ENCODE measurements around the gene CCNK.

Gene CCNK

GRCh38 chr14:99509871-99510555 is 28.8 kb downstream of the CCNK start:
- peaks cover 49% of the 10 kb centered on the region for H3K36me3 ChIP-seq (ENCODE audit: insufficient read depth, low read length)
- no peak overlapping the region for H3K27ac ChIP-seq (ENCODE audit: low read depth, low read length, poor library complexity, severe bottlenecking)

GRCh38 chr14:99510556-99511139 is 29.4 kb downstream of the CCNK start:
- no peak overlapping the region for H3K4me2 ChIP-seq (ENCODE audit: low read length)
- H3K36me3 ChIP-seq (ENCODE audit: insufficient read depth, low read length), result peaks cover 43% of the 10 kb centered on the region
- H3K4me1 ChIP-seq (ENCODE audit: insufficient read depth, low read length, severe bottlenecking), result no peaks in the 10 kb centered on the region
- no peaks in the 10 kb centered on the region for H3K9me2 ChIP-seq (ENCODE audit: low read depth, low read length)
- no peak overlapping the region for H3K4me3 ChIP-seq (ENCODE audit: low read depth, low read length, poor library complexity, severe bottlenecking)
- H3K27me3 ChIP-seq (ENCODE audit: insufficient read depth, low read length), result no peaks in the 10 kb centered on the region
- H3K27ac ChIP-seq (ENCODE audit: low read depth, low read length, poor library complexity, severe bottlenecking), result no peak overlapping the region
- H2AFZ ChIP-seq (ENCODE audit: low read length), result no peak overlapping the region
- no peaks in the 10 kb centered on the region for H3K79me2 ChIP-seq (ENCODE audit: insufficient read depth, low read length)
- no peak overlapping the region for H3K9ac ChIP-seq (ENCODE audit: low read length)
- TF ChIP-seq EZH2 (IDR thresholded peaks at IDR 0.05; ENCODE audit: borderline replicate concordance, low read length) (no peak), CTCF (IDR thresholded peaks at IDR 0.05; ENCODE audit: low read length) (no peak)
- no peaks in the 10 kb centered on the region for H4K20me1 ChIP-seq (ENCODE audit: insufficient read depth, low read length)
- H3K9me3 ChIP-seq (ENCODE audit: low read length), result no peaks in the 10 kb centered on the region
- no peaks in the 10 kb centered on the region for H3F3A ChIP-seq (ENCODE audit: insufficient read depth, low read length)

More at GRCh38 chr14:99509871-99510555, 28.8 kb downstream of the CCNK start:
- Histone ChIP-seq H4K20me1 (ENCODE audit: insufficient read depth, low read length) (no peaks in the 10 kb centered on the region), H3K27me3 (ENCODE audit: insufficient read depth, low read length) (no peaks in the 10 kb centered on the region), H2AFZ (ENCODE audit: low read length) (no peak overlapping the region), H3K4me2 (ENCODE audit: low read length) (no peak overlapping the region), H3F3A (ENCODE audit: insufficient read depth, low read length) (no peaks in the 10 kb centered on the region), H3K4me3 (ENCODE audit: low read depth, low read length, poor library complexity, severe bottlenecking) (no peak overlapping the region), H3K79me2 (ENCODE audit: insufficient read depth, low read length) (no peaks in the 10 kb centered on the region), H3K9ac (ENCODE audit: low read length) (no peak overlapping the region), H3K9me2 (ENCODE audit: low read depth, low read length) (no peaks in the 10 kb centered on the region), H3K9me3 (ENCODE audit: low read length) (no peaks in the 10 kb centered on the region), H3K4me1 (ENCODE audit: insufficient read depth, low read length, severe bottlenecking) (no peaks in the 10 kb centered on the region)
- TF ChIP-seq EZH2 (IDR thresholded peaks at IDR 0.05; ENCODE audit: borderline replicate concordance, low read length), result no peak
- no peak for TF ChIP-seq CTCF (IDR thresholded peaks at IDR 0.05; ENCODE audit: low read length)

GRCh38 chr14:99511421-99512109 is 30.4 kb downstream of the CCNK start:
- Histone ChIP-seq H3F3A (ENCODE audit: insufficient read depth, low read length) (no peaks in the 10 kb centered on the region), H3K4me1 (ENCODE audit: insufficient read depth, low read length, severe bottlenecking) (no peaks in the 10 kb centered on the region), H3K9me3 (ENCODE audit: low read length) (no peaks in the 10 kb centered on the region), H3K9me2 (ENCODE audit: low read depth, low read length) (no peaks in the 10 kb centered on the region), H2AFZ (ENCODE audit: low read length) (no peak overlapping the region), H3K27me3 (ENCODE audit: insufficient read depth, low read length) (no peaks in the 10 kb centered on the region), H3K4me2 (ENCODE audit: low read length) (no peak overlapping the region), H3K79me2 (ENCODE audit: insufficient read depth, low read length) (no peaks in the 10 kb centered on the region), H3K27ac (ENCODE audit: low read depth, low read length, poor library complexity, severe bottlenecking) (no peak overlapping the region), H4K20me1 (ENCODE audit: insufficient read depth, low read length) (no peaks in the 10 kb centered on the region), H3K9ac (ENCODE audit: low read length) (no peak overlapping the region), H3K4me3 (ENCODE audit: low read depth, low read length, poor library complexity, severe bottlenecking) (no peak overlapping the region), H3K36me3 (ENCODE audit: insufficient read depth, low read length) (peaks cover 34% of the 10 kb centered on the region)
- TF ChIP-seq CTCF (IDR thresholded peaks at IDR 0.05; ENCODE audit: low read length) (no peak), EZH2 (IDR thresholded peaks at IDR 0.05; ENCODE audit: borderline replicate concordance, low read length) (no peak)
